Rectal smooth muscle tissue (tissue), 1 donor: ENCODE results near the gene FRMPD1.

Source experiments
- H3K27ac ChIP-seq: one replicate; pipeline ENCODE4 v1.7.0; 2013; ENCODE audit warnings: low read depth, low read length, inconsistent platforms
- H3K27me3 ChIP-seq: one replicate; pipeline ENCODE4 v1.7.0; 2013; ENCODE audit warnings: low read length; ENCODE audit not compliant: control insufficient read depth, insufficient read depth
- H3K36me3 ChIP-seq: one replicate; pipeline ENCODE4 v1.7.0; 2013; ENCODE audit warnings: low read length; ENCODE audit not compliant: control insufficient read depth, insufficient read depth
- H3K4me1 ChIP-seq: one replicate; pipeline ENCODE4 v1.7.0; 2013; ENCODE audit warnings: low read length; ENCODE audit not compliant: control insufficient read depth, insufficient read depth
- H3K4me3 ChIP-seq: one replicate; pipeline ENCODE4 v1.7.0; 2013; ENCODE audit warnings: low read length
- H3K9ac ChIP-seq: one replicate; pipeline ENCODE4 v1.7.0; 2013; ENCODE audit warnings: low read length

FRMPD1 gene

GRCh38 chr9:37696528-37696927, 45.8 kb downstream of the FRMPD1 start:
- H3K27me3 ChIP-seq = no peaks in the 10 kb centered on the region
- H3K27ac ChIP-seq = no peak overlapping the region
- no peak overlapping the region for H3K9ac ChIP-seq
- H3K4me1 ChIP-seq = no peaks in the 10 kb centered on the region
- H3K4me3 ChIP-seq = no peak overlapping the region
- no peaks in the 10 kb centered on the region for H3K36me3 ChIP-seq

- Histone ChIP-seq H3K4me3 (no peak overlapping the region), H3K4me1 (no peaks in the 10 kb centered on the region), H3K9ac (no peak overlapping the region), H3K36me3 (no peaks in the 10 kb centered on the region), H3K27me3 (no peaks in the 10 kb centered on the region), H3K27ac (no peak overlapping the region)
Measured at GRCh38 chr9:37700131-37700530, 49.4 kb downstream of the FRMPD1 start.

- Histone ChIP-seq H3K27ac (no peak overlapping the region), H3K4me1 (no peaks in the 10 kb centered on the region), H3K36me3 (no peaks in the 10 kb centered on the region), H3K27me3 (no peaks in the 10 kb centered on the region), H3K4me3 (no peak overlapping the region), H3K9ac (no peak overlapping the region)
Measured at GRCh38 chr9:37700900-37701299, 50.1 kb downstream of the FRMPD1 start.

- H3K4me3 ChIP-seq = no peak overlapping the region
- no peak overlapping the region for H3K27ac ChIP-seq
- no peak overlapping the region for H3K9ac ChIP-seq
- H3K27me3 ChIP-seq = no peaks in the 10 kb centered on the region
- H3K36me3 ChIP-seq = no peaks in the 10 kb centered on the region
- H3K4me1 ChIP-seq = no peaks in the 10 kb centered on the region
Measured at GRCh38 chr9:37705787-37706186, 55.0 kb downstream of the FRMPD1 start.

- no peak overlapping the region for H3K4me3 ChIP-seq
- no peak overlapping the region for H3K27ac ChIP-seq
- no peak overlapping the region for H3K9ac ChIP-seq
- H3K4me1 ChIP-seq = no peaks in the 10 kb centered on the region
- H3K36me3 ChIP-seq = no peaks in the 10 kb centered on the region
- no peaks in the 10 kb centered on the region for H3K27me3 ChIP-seq
Measured at GRCh38 chr9:37706290-37706689, 55.5 kb downstream of the FRMPD1 start.

GRCh38 chr9:37707748-37708147, 57.0 kb downstream of the FRMPD1 start:
- H3K9ac ChIP-seq = no peak overlapping the region
- no peaks in the 10 kb centered on the region for H3K4me1 ChIP-seq
- no peaks in the 10 kb centered on the region for H3K27me3 ChIP-seq
- H3K27ac ChIP-seq = no peak overlapping the region
- H3K4me3 ChIP-seq = no peak overlapping the region
- no peaks in the 10 kb centered on the region for H3K36me3 ChIP-seq

GRCh38 chr9:37710046-37710445, 59.3 kb downstream of the FRMPD1 start:
- H3K4me1 ChIP-seq = no peaks in the 10 kb centered on the region
- no peak overlapping the region for H3K4me3 ChIP-seq
- H3K9ac ChIP-seq = no peak overlapping the region
- no peaks in the 10 kb centered on the region for H3K27me3 ChIP-seq
- no peaks in the 10 kb centered on the region for H3K36me3 ChIP-seq
- H3K27ac ChIP-seq = no peak overlapping the region

- Histone ChIP-seq H3K27me3 (no peaks in the 10 kb centered on the region), H3K27ac (no peak overlapping the region), H3K36me3 (no peaks in the 10 kb centered on the region), H3K4me3 (no peak overlapping the region), H3K4me1 (no peaks in the 10 kb centered on the region), H3K9ac (no peak overlapping the region)
Measured at GRCh38 chr9:37715260-37715659, 64.5 kb downstream of the FRMPD1 start.

GRCh38 chr9:37715991-37716505, 65.3 kb downstream of the FRMPD1 start:
- Histone ChIP-seq H3K27ac (no peak overlapping the region), H3K36me3 (no peaks in the 10 kb centered on the region), H3K4me1 (no peaks in the 10 kb centered on the region), H3K4me3 (no peak overlapping the region), H3K9ac (no peak overlapping the region), H3K27me3 (no peaks in the 10 kb centered on the region)

GRCh38 chr9:37719526-37719925, 68.8 kb downstream of the FRMPD1 start:
- Histone ChIP-seq H3K4me1 (no peaks in the 10 kb centered on the region), H3K27me3 (no peaks in the 10 kb centered on the region), H3K9ac (no peak overlapping the region), H3K4me3 (no peak overlapping the region), H3K27ac (no peak overlapping the region), H3K36me3 (no peaks in the 10 kb centered on the region)

GRCh38 chr9:37727013-37727412, 76.3 kb downstream of the FRMPD1 start:
- H3K4me1 ChIP-seq = no peaks in the 10 kb centered on the region
- no peak overlapping the region for H3K27ac ChIP-seq
- H3K36me3 ChIP-seq = no peaks in the 10 kb centered on the region
- H3K9ac ChIP-seq = no peak overlapping the region
- no peaks in the 10 kb centered on the region for H3K27me3 ChIP-seq
- no peak overlapping the region for H3K4me3 ChIP-seq

- no peaks in the 10 kb centered on the region for H3K27me3 ChIP-seq
- H3K9ac ChIP-seq = no peak overlapping the region
- no peaks in the 10 kb centered on the region for H3K4me1 ChIP-seq
- H3K4me3 ChIP-seq = no peak overlapping the region
- H3K27ac ChIP-seq = no peak overlapping the region
- H3K36me3 ChIP-seq = no peaks in the 10 kb centered on the region
Measured at GRCh38 chr9:37729499-37729898, 78.7 kb downstream of the FRMPD1 start.

- Histone ChIP-seq H3K4me1 (no peaks in the 10 kb centered on the region), H3K36me3 (no peaks in the 10 kb centered on the region), H3K4me3 (no peak overlapping the region), H3K27me3 (no peaks in the 10 kb centered on the region), H3K27ac (no peak overlapping the region), H3K9ac (no peak overlapping the region)
Measured at GRCh38 chr9:37730256-37730655, 79.5 kb downstream of the FRMPD1 start.
